K562 (cell line): Measurements from ENCODE around the gene MFAP1.

Experiments
- CREB1 ChIP-seq, 2 experiments: sonication (generic) in 1 of 2; formaldehyde crosslinking in 1 of 2; IDR thresholded peaks; 2 replicates each; pipeline versions ENCODE4 v1.6.1 to v1.8.0; 2012 to 2022; ENCODE audit warnings: inconsistent platforms in 1 of 2, mild to moderate bottlenecking in 1 of 2, missing genetic modification reagents in 1 of 2, moderate library complexity in 1 of 2
- REST ChIP-seq, 2 experiments: fragments of 450-650 bp; formaldehyde crosslinking in 1 of 2; IDR thresholded peaks; 2 replicates each; pipeline versions ENCODE4 v1.4.0 to v1.6.1; 2014 to 2020; ENCODE audit warnings: mild to moderate bottlenecking in 2 of 2, borderline replicate concordance in 1 of 2, low read depth in 1 of 2
- UBTF ChIP-seq, 2 experiments: IDR thresholded peaks; 2 replicates each; pipeline ENCODE4 v1.6.1; 2012; ENCODE audit warnings: improper control_type of control experiment in 2 of 2, low read depth in 2 of 2, low read length in 2 of 2, borderline replicate concordance in 1 of 2
- ZNF561 ChIP-seq: fragments of 450-650 bp; formaldehyde crosslinking; conservative IDR thresholded peaks from 2 replicates; pipeline ENCODE4 v1.4.0; 2020; ENCODE audit warnings: mild to moderate bottlenecking, moderate library complexity

GRCh38 chr15:43845421-43845820 is 20.9 kb upstream of the MFAP1 start:
- no peak for TF ChIP-seq UBTF (IDR thresholded peaks at IDR 0.05; ENCODE audit: borderline replicate concordance in 1 of 2, low read depth in 2 of 2, low read length in 2 of 2)
- no peak for TF ChIP-seq REST (IDR thresholded peaks at IDR 0.05; ENCODE audit: borderline replicate concordance)
- no peak for TF ChIP-seq REST (CRISPR knock-in tag; IDR thresholded peaks at IDR 0.05; ENCODE audit: low read depth)
- TF ChIP-seq CREB1 (IDR thresholded peaks at IDR 0.05) = no peak
- no peak for TF ChIP-seq CREB1 (CRISPR knock-in tag; IDR thresholded peaks at IDR 0.05)
- TF ChIP-seq ZNF561 (CRISPR knock-in tag) = no peak
